OCI-LY7 (cell line): ENCODE data around the gene ZNRF1. TPM values are rescaled to one million over a fixed set of nuclear protein-coding genes. Genes with fewer than 3 reads are reported as not detected.

Source experiments
- BruUV-seq: library from RNA; stranded (reverse); fragments of 400-500 nt; replicated peaks from 2 replicates; lab custom pipeline; 2021; lab: Mats Ljungman, UMichigan
- CTCF ChIA-PET: fragments of 300-600 bp; sonication (Branson Sonifier 250); formaldehyde crosslinking; loops from one replicate; lab custom pipeline; 2022; ENCODE audit warnings: antibody characterized with exemption; ENCODE audit not compliant: unreplicated experiment; lab: Charles Lee
- POLR2A ChIA-PET: fragments of 300-600 bp; sonication (Branson Sonifier 250); formaldehyde crosslinking; loops from one replicate; lab custom pipeline; 2022; ENCODE audit warnings: antibody characterized with exemption; lab: Charles Lee
- DNase-seq: peaks from one replicate; pipeline ENCODE4 v3.0.0-alpha.2; 2015; ENCODE audit warnings: low spot score
- H2AFZ ChIP-seq: fragments of 200-600 bp; sonication (generic), shearing (Covaris generic); 2 replicates; pipeline ENCODE4 v1.6.1; 2014; ENCODE audit warnings: mild to moderate bottlenecking, antibody characterized with exemption, low read length, moderate library complexity
- H3K27ac ChIP-seq: fragments of 200-600 bp; sonication (generic); 2 replicates; pipeline ENCODE4 v1.5.1; 2014; ENCODE audit warnings: mixed run types, low read depth, mild to moderate bottlenecking, moderate library complexity, low read length, inconsistent platforms; ENCODE audit not compliant: poor library complexity, severe bottlenecking
- H3K36me3 ChIP-seq: fragments of 200-600 bp; sonication (generic); 2 replicates; pipeline ENCODE4 v1.6.1; 2014; ENCODE audit warnings: mild to moderate bottlenecking, antibody characterized with exemption, low read length, moderate library complexity, mixed read lengths; ENCODE audit not compliant: insufficient read depth
- H3K4me1 ChIP-seq: fragments of 200-600 bp; sonication (generic); 2 replicates; pipeline ENCODE4 v1.5.1; 2014; ENCODE audit warnings: mild to moderate bottlenecking, low read length; ENCODE audit not compliant: insufficient read depth, poor library complexity, severe bottlenecking
- H3K4me2 ChIP-seq: fragments of 200-600 bp; sonication (generic); 2 replicates; pipeline ENCODE4 v1.6.1; 2014; ENCODE audit warnings: mild to moderate bottlenecking, low read length
- H3K4me3 ChIP-seq: fragments of 200-600 bp; sonication (generic); 2 replicates; pipeline ENCODE4 v1.5.1; 2014; ENCODE audit warnings: mild to moderate bottlenecking, low read depth, low read length; ENCODE audit not compliant: poor library complexity, severe bottlenecking
- H3K79me2 ChIP-seq: fragments of 200-600 bp; sonication (generic); 2 replicates; pipeline ENCODE4 v1.6.1; 2016; ENCODE audit warnings: low read depth, mild to moderate bottlenecking, low read length, moderate library complexity, mixed read lengths; ENCODE audit not compliant: insufficient read depth
- H3K9me2 ChIP-seq: fragments of 200-600 bp; sonication (generic); 2 replicates; pipeline ENCODE4 v1.6.1; 2016; ENCODE audit warnings: mild to moderate bottlenecking, low read length, mixed read lengths; ENCODE audit not compliant: insufficient read depth
- H3K9me3 ChIP-seq: fragments of 200-600 bp; sonication (generic); 2 replicates; pipeline ENCODE4 v1.6.1; 2014; ENCODE audit warnings: mild to moderate bottlenecking, mixed run types, low read length, mixed read lengths
- H4K20me1 ChIP-seq: fragments of 200-600 bp; sonication (generic); 2 replicates; pipeline ENCODE4 v1.6.1; 2014; ENCODE audit warnings: mild to moderate bottlenecking, antibody characterized with exemption, low read length, moderate library complexity, mixed read lengths; ENCODE audit not compliant: insufficient read depth
- EZH2phosphoT487 ChIP-seq: fragments of 200-600 bp; sonication (generic); IDR thresholded peaks from 2 replicates; pipeline ENCODE4 v1.6.1; 2018; ENCODE audit warnings: low read depth, borderline replicate concordance, mild to moderate bottlenecking, mixed run types, antibody characterized with exemption, low read length, moderate library complexity, mixed read lengths
- intact Hi-C: fragments of 100-400 bp; cut with micrococcal nuclease; formaldehyde crosslinking; loops from one replicate; pipeline ENCODE4 v1.10.0; 2022; ENCODE audit not compliant: unreplicated experiment
- total RNA-seq, 2 experiments: library from RNA; depleted of rRNA in 1 of 2; stranded (reverse); fragments of >200 nt in 1 of 2; shearing (Covaris generic) in 1 of 2; gene quantifications; 2 replicates each; pipeline ENCODE4 v1.2.3, GENCODE V29; 2014 to 2022
- TF ChIP-seq, protein P1 (sequence below): fragments of 200-600 bp; sonication (generic); conservative IDR thresholded peaks from 2 replicates; pipeline ENCODE4 v1.5.1; 2014; ENCODE audit warnings: mild to moderate bottlenecking, antibody characterized with exemption, low read length, moderate library complexity, mixed read lengths

The ZNRF1 gene
- total RNA-seq, 2 experiments from 2014 or later, result 11.8 to 23.7 TPM

DNA sequence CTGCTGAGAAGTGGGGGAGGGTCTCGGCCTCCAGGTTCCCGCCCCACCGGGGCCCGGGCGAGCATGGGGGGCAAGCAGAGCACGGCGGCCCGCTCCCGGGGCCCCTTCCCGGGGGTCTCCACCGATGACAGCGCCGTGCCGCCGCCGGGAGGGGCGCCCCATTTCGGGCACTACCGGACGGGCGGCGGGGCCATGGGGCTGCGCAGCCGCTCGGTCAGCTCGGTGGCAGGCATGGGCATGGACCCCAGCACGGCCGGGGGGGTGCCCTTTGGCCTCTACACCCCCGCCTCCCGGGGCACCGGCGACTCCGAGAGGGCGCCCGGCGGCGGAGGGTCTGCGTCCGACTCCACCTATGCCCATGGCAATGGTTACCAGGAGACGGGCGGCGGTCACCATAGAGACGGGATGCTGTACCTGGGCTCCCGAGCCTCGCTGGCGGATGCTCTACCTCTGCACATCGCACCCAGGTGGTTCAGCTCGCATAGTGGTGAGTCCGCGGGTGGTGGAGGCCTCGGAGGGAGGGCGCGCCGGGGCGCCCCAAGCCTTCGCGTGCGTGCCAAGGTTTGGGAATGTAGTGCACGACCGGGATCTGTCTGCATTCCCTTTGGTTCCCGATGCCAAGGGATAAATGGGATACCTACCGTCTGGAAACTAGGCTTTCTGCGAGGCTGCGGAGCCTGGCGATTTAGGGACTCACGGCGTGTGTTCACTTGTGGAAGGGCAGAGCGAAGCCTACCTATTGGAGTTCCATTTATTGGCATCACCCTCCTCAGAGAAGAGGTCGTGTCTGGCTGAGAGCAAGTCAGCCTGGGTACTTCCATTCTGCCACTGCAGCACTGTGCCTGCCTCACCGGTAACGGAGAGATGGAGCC, 1.0 kb downstream of the ZNRF1 start:
- H3K4me3 ChIP-seq, result peak overlapping the region; percentile 92
- peak overlapping the region; percentile 87 for H3K4me2 ChIP-seq
- CTCF ChIA-PET, result interaction anchor here (1.0 kb wide), 1 partner anchor 12 kb away, joined by 3 read pairs; no protein-coding TSS in a partner anchor
- DNase-seq, result peak; percentile 53
- H3K27ac ChIP-seq, result no peak overlapping the region
- 0 out of 2 replicates have a peak, but pooled peaks cover 6% of the 10 kb centered on the region for H4K20me1 ChIP-seq
- H3K4me1 ChIP-seq, result peaks cover 26% of the 10 kb centered on the region
- no TSS peak for BruUV-seq
- POLR2A ChIA-PET, result no interaction called here
- H3K79me2 ChIP-seq, result no peaks in the 10 kb centered on the region
- H3K9me3 ChIP-seq, result no peaks in the 10 kb centered on the region
- no peaks in the 10 kb centered on the region for H3K9me2 ChIP-seq
- TF ChIP-seq, protein P1, sequence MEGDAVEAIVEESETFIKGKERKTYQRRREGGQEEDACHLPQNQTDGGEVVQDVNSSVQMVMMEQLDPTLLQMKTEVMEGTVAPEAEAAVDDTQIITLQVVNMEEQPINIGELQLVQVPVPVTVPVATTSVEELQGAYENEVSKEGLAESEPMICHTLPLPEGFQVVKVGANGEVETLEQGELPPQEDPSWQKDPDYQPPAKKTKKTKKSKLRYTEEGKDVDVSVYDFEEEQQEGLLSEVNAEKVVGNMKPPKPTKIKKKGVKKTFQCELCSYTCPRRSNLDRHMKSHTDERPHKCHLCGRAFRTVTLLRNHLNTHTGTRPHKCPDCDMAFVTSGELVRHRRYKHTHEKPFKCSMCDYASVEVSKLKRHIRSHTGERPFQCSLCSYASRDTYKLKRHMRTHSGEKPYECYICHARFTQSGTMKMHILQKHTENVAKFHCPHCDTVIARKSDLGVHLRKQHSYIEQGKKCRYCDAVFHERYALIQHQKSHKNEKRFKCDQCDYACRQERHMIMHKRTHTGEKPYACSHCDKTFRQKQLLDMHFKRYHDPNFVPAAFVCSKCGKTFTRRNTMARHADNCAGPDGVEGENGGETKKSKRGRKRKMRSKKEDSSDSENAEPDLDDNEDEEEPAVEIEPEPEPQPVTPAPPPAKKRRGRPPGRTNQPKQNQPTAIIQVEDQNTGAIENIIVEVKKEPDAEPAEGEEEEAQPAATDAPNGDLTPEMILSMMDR, result no peak
- TF ChIP-seq EZH2phosphoT487, result no peak
- no peaks in the 10 kb centered on the region for H3K36me3 ChIP-seq
- intact Hi-C loops, result loop anchor here (1.0 kb wide), 1 partner anchor 75 kb away; no protein-coding TSS in a partner anchor
- H2AFZ ChIP-seq, result peak overlapping the region; percentile 57

DNA sequence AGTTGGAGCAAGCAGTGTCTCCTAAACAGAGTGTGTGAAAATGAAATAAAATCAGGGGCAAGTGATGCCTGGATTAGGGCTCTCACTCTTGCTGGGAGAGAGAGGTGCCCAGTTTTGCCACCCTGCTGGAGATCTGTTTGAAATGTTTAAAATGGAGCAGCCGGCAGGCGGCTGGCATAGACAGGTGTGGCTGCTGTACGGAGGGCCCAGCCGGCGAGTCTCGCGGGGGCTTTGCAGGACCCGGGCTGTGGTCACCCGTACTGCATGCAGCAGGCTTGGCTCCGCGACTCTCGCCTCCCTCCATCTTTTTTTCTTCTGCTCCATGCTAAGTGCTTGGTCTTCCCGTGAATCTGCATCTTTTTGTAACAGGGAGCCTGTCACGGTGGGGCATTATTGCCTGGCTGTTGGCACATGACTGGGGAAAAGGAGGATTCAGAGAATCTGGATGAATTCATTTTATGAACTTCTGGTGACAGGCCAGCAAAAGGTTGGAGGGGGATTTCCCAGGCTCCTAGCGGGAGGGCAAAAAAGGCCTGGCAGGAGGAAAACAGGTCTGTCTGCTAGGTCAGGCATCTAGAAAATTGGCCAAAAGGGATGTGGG, 1.8 kb downstream of the ZNRF1 start:
- Histone ChIP-seq H4K20me1 (0 out of 2 replicates have a peak, but pooled peaks cover 6% of the 10 kb centered on the region), H3K27ac (no peak overlapping the region), H2AFZ (no peak overlapping the region), H3K4me2 (peak overlapping the region; percentile 87), H3K4me3 (peak overlapping the region; percentile 92), H3K79me2 (no peaks in the 10 kb centered on the region), H3K36me3 (no peaks in the 10 kb centered on the region), H3K9me3 (no peaks in the 10 kb centered on the region), H3K9me2 (no peaks in the 10 kb centered on the region), H3K4me1 (peaks cover 26% of the 10 kb centered on the region)
- BruUV-seq, result no TSS peak
- TF ChIP-seq, protein P1, result no peak
- no peak for TF ChIP-seq EZH2phosphoT487
- ChIA-PET CTCF (interaction anchor here (1.0 kb wide), 1 partner anchor 11 kb away, joined by 3 read pairs; no protein-coding TSS in a partner anchor), POLR2A (interaction anchor here (0.6 kb wide), 1 partner anchor 124 kb away, joined by 4 read pairs; no protein-coding TSS in a partner anchor)
- intact Hi-C loops, result no loop called here
- DNase-seq, result no peak
